H54 (cell line): ENCODE measurements around the gene DHRS11.

Experiments
- DNase-seq: peaks from one replicate; pipeline ENCODE4 v3.0.0; 2011; ENCODE audit warnings: low spot score, mixed read lengths; ENCODE audit not compliant: insufficient read length
- FAIRE-seq: peaks from 3 replicates; lab custom pipeline; 2011; peaks lifted over from hg19 to GRCh38; lab: Jason Lieb, UNC
- POLR2A ChIP-seq: IDR thresholded peaks from 2 replicates; pipeline ENCODE4 v1.6.1; 2011; ENCODE audit warnings: low read depth, mild to moderate bottlenecking, low read length

DHRS11 gene

GRCh38 chr17:36614933-36615332 lies 23.3 kb downstream of the DHRS11 start:
- DNase-seq (no peak), FAIRE-seq (no peak)
- no peak for TF ChIP-seq POLR2A

GRCh38 chr17:36616061-36617029 lies 24.7 kb downstream of the DHRS11 start:
- no peak for DNase-seq
- TF ChIP-seq POLR2A: no peak
- no peak for FAIRE-seq

- no peak for DNase-seq
- no peak for TF ChIP-seq POLR2A
- no peak for FAIRE-seq
Measured at GRCh38 chr17:36617773-36618172, 26.1 kb downstream of the DHRS11 start.

GRCh38 chr17:36623281-36623680 lies 31.6 kb downstream of the DHRS11 start:
- DNase-seq: no peak
- FAIRE-seq: no peak
- TF ChIP-seq POLR2A: no peak

- no peak for DNase-seq
- TF ChIP-seq POLR2A: no peak
- FAIRE-seq: no peak
Measured at GRCh38 chr17:36625188-36625587, 33.5 kb downstream of the DHRS11 start.

- no peak for FAIRE-seq
- no peak for DNase-seq
- TF ChIP-seq POLR2A: no peak
Measured at GRCh38 chr17:36627101-36627500, 35.4 kb downstream of the DHRS11 start.

- TF ChIP-seq POLR2A: no peak
- DNase-seq (no peak), FAIRE-seq (no peak)
Measured at GRCh38 chr17:36628576-36628975, 36.9 kb downstream of the DHRS11 start.

- TF ChIP-seq POLR2A: no peak
- DNase-seq (peak; percentile 90), FAIRE-seq (no peak)
Measured at GRCh38 chr17:36629252-36629847, 37.7 kb downstream of the DHRS11 start.

GRCh38 chr17:36629970-36630502 lies 38.4 kb downstream of the DHRS11 start:
- TF ChIP-seq POLR2A: no peak
- no peak for DNase-seq
- FAIRE-seq: no peak

GRCh38 chr17:36631022-36631421 lies 39.3 kb downstream of the DHRS11 start:
- FAIRE-seq (no peak), DNase-seq (no peak)
- TF ChIP-seq POLR2A: no peak

GRCh38 chr17:36632916-36633771 lies 41.5 kb downstream of the DHRS11 start:
- no peak for FAIRE-seq
- TF ChIP-seq POLR2A: no peak
- DNase-seq: no peak

- no peak for TF ChIP-seq POLR2A
- no peak for DNase-seq
- FAIRE-seq: no peak
Measured at GRCh38 chr17:36640346-36640745, 48.7 kb downstream of the DHRS11 start.

GRCh38 chr17:36640836-36641235 lies 49.2 kb downstream of the DHRS11 start:
- DNase-seq (no peak), FAIRE-seq (no peak)
- no peak for TF ChIP-seq POLR2A

GRCh38 chr17:36641331-36641876 lies 49.7 kb downstream of the DHRS11 start:
- no peak for TF ChIP-seq POLR2A
- FAIRE-seq (no peak), DNase-seq (no peak)
